ENCODE results near the gene NLRP9.

The NLRP9 gene

DNA sequence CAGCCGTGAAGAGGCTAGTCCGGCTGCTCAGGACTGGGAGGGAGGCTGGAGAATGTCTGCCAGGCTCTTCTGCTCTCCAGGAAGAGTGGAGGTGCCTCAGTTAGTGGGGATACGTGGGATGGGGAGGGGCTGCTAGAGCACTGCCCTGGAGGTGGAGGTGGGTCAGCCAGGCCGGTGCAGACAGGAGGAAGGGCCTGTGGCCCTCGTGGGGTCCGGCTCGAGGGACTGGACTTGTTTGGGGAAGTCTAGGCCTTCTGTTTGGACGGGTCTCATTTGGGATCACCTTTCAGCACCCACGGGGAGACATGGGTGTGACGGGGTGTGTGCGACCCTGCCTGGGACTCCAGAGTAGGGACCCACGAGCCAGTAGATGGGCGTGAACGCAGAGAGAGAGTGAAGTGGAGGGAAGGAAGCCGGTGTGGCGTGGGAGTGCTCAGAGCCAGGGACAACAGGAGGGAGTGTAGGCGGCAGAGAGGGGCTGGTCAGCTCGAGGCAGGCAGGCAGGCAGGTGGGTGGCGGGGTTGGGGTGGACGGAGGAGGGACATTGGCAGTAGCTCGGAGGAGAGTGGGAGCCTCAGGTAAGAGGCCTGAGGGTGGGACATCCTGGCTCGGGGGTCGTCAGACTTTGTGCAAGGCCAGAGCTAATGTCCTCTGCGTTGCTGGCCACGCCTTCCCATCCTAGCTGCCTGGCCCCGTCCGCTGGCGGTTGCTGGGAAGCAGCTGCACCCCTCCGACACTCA lies 51.7 kb downstream of the NLRP9 start:
- no peak for DNase-seq

DNA sequence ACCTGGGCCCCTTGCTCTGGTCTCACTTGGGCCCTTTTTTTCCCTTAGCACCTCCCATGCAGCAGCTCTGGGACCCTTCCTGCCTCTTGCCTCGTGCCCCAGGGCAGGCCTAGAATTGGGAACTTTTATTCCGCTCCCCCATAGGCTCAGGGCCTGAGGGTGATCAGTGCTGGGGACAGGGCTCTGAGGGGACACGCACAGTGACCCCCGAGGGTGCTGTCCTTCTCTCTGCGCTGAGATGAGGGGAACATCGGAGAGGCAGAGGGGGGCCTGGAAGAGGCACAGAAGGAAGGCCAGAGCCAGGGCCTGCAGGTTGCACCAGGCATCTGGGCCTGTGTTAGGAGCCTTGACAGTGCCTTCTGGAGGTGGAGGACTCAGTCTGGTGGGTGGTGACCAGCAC lies 52.4 kb downstream of the NLRP9 start:
- DNase-seq = no peak

DNA sequence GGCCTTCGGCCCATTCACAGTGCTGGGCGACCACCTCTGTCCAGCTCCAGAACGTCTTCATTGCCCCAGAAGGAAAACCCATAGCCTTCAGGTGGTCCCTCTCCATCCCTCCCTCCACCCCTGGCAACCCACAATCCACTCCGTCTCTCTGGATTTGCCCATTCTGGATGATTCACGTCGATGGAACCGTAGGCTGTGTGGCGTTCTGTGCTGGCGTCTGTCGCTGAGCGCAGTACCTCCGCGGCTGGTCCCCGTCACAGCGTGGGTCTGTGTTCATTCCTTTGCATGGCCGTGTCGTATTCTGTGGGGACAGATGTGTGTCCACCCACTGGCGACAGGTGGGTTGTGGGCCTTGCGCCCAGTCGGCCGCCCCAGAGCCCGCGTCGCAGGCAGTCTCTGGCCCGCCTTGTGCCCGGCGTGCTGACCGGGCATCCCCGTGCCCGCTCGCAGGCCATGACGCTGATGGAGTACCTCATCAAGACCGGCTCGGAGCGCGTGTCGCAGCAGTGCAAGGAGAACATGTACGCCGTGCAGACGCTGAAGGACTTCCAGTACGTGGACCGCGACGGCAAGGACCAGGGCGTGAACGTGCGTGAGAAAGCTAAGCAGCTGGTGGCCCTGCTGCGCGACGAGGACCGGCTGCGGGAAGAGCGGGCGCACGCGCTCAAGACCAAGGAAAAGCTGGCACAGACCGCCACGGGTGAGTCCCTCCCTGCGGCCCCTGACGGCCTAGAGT lies 53.1 kb downstream of the NLRP9 start:
- no peak for DNase-seq

DNA sequence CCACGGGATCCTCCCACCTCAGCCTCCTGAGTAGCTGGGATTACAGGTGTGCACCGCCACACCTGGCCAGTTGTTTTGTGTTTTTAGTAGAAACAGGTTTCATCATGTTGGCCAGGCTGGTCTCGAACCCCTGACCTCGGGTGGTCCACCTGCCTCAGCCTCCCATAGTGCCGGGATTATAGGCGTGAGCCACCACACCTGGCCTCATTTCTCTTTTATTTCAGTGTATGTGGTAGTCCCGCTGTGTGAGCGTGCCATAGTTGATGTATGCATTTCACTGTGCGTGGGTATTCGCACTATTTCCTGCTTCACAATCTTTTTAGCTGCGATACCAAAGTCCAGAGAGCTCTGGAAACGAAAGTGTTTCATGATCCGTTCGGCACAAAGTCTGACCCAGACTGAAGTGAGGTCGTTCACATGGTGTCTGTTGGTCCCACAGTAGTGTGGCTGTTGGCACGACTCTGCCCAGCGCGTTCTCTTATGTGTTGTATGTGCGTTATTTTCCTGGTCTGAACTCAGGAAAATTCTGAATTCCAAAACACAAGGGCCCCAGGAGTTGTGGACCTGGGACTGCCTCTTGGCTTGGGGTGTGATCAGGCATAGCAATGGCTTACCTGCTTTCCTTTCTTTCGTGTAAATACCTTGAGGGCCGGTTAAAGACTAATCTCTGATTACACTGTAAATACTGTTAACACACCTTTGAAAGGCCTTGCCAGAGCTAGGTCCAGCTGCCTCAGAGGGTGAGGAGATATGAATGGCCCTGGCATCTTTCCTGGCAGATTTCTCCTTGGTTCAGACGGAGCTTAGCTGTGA lies 54.5 kb downstream of the NLRP9 start:
- DNase-seq = no peak

DNA sequence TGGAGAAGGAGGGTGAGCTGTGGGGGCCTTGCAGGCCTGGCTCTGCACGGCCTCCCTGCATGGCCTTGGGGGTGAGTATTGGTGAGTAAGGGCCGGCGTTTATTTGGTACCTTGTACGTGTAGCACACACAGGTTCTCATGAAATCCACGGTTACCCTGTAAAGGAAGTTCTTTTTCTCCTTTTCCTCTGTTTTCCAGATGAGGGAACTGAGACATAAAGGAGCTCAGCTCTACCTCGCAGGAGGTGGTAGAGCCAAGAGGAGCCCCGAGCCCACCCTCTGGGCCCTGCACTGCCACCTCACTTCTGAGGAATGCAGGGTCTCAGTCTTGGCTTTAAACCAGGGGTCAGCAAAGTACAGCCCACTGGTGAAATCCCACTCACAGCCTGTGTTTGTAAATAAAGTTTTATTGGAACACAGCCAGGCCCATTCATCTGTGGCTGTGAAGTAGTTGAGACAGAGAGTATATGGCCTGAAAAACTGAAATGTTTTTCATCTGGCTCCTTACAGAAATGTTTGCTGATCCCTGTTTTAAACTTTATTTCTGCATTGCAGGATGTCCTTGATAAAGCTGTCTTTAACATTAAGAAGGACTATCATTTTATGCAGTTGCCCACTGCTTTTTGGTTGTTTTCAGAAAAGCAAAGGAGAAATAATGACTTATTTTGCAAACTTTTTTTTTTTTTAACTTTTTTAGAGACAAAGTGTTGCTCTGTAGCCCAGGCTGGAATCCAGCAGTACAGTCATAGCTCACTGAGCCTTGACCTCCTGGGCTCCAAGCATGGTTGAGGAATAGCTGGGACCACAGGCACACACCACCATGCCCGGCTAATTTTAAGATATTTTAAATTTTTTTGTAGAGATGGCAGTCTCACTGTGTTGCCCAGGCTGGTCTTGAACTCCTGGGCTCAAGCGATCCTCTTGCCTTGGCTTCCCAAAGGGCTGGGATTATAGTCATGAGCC lies 56.8 kb downstream of the NLRP9 start:
- DNase-seq = no peak

DNA sequence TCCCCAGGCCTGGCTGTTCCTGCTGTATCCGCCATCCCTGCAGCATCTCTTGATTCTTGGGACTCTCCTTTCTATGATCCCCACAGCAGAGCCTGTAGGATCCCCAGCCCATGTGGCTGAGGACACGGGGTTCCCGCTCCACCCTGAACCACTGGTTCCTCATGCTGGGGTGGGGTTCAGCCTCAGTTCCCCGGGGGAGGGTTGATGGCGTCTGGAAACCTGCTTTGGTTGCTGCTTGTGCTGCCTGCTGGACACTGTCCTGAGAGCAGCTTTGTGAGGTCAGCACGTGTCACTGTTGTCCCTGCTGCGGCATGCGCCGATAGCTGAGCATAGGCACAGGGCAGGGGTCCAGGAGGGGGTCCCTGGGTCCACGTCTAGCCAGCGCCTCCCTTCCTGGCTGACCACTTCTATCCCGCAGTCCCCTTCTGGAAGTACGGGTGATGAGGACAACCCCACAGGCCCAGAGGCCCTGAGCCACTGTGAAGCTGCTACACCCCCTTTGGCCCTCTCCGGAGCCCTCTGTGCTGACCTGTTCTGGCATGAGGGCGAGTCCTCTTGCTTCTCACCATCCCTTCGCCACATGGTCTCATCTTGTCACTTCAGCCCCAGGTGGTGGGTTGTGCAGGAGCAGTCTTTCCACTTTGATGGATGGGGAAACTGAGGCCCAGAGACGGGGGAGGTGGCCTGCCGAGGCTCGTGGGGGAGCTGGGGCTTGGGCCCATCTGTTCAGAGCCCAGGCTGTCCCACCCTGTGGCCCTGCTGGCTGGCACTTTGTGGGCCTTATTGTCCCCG lies 57.7 kb downstream of the NLRP9 start:
- DNase-seq = no peak

DNA sequence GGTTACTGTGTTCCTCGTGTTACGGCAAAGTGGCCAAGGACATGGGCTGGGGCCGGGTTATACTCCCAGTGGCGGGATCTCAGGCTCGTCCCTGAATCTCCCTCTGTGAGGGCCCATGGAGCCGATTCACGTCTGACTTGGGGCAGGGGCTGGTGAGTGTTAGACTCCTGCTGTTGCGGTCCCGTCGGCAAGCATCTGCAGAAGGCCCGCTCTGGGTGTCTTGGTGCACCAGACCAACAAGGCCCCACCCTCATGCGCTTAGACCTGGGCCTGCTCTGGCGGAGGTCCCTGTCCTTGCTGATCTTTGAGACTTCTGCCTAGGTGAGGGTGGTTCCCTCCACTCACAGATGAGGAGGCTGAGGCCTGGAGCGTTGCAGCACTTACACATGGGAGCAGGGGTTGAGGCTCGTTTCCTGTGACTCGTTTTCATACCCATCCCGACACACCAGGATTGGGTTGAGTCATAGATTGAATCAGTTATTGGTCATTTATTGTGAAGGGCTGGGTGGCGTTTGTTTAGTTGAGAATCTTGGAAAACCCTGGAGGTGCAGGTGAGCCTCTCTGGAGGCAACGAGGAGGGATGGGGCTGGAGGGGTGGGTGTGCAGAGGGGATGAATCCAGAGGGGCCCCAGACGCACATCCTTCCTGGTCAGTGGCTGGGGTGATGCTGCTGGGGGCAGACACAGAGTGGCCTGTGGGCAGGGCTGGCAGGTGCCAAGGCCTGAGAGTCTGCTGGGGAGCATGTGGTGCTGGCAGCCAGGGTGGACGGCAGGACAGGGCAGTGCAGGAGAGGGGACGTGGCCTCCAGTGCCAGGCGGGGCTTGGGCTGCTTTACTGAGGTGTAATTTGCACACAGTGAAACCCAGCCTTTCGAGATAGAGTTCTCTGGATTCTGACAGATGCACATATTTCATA lies 58.6 kb downstream of the NLRP9 start:
- no peak for DNase-seq

DNA sequence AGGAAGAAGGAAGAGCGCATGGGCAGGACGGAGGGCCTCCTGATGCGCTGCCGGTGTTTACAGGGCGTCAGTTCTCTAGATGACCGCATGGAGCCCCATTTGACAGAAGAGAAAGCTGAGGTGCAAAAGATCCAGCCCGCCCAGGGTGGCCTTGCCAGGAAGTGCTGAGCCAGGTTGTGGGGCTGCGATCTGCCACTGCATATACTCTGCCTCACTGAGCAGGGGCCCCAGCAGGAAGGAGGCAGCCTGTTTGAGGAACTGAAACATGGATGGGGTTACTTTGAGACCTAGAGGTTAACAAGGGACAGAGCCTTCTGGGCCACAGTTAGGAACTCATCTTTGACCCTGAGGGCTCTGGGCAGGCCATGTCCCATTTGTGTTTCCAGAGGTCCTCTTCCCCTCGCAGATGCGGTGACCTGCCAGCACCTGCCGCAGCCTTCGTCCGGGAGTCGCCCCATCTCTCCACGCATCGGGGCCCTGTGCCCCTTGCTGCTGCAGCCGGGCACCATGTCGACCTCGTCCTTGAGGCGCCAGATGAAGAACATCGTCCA lies 60.0 kb downstream of the NLRP9 start:
- peak; percentile 81 for DNase-seq

DNA sequence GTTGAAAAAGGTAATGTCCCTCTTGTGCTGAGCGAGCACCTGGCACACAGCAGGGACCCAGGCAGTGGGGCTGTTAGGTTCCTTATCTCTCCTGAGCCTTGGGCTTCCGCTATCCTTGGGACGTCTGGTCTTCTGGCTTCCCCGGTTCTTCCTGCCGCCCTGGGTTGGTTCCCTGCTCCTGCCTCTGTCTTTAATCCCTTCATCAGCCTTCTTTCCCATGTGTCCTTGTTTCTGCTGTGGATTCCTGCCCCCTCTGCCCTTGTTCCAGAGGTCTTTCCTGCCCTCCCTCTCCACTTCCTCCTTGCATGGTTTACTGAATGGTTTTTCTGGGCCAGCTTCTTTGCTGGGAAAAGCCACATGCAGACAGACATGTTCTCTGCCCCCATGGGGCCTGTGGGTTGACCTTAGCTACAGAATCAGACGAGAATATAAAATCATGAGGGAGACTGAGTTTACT lies 60.6 kb downstream of the NLRP9 start:
- no peak for DNase-seq

DNA sequence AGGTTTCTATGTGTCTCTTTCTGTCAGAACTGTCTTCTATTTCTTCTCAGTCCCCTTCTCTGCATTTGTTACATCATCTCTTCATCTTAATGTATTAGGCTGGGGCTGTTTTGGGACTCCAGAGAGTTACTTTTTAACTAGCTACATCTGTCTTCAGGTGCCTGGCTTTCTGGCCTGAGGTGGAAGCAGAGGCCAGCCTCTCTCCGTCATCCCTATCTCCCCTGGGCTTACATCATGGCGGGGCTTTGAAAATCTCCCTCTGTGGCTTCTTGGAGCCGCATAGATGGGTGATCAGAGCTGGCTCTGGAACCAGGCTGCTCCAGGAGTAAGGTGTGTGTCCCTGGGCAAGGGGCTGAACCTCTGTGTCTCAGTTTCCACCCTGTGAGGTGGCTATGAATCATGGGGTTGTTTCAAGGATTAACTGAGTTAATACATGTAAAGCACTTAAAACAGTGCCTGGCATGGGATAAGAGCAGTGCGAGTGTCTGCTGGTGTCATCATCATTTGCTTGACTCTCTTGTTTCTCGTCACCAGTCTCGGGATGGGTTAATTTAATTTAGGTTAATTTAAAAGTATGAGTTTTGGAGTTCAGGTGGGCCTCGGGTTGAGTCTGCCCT lies 61.2 kb downstream of the NLRP9 start:
- DNase-seq = no peak

DNA sequence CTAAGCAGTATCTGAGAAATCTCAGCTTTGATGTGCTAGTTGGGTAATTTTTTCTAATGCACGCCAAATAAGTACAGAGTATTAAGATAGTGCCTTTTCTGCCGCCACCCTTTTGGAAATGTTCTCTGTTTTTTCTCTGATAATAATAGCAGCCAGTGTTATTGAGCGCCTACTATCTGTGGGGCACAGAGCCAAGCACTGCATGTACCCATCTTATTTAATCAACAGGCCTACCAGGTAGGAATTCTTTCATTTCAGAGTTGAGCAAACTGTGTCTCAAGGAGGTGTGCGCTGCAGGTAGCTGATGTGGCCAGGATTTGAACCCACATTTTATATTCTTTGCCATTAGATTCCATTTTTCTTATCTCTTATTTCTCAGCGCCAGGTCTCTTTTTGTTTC lies 61.8 kb downstream of the NLRP9 start:
- DNase-seq = no peak

DNA sequence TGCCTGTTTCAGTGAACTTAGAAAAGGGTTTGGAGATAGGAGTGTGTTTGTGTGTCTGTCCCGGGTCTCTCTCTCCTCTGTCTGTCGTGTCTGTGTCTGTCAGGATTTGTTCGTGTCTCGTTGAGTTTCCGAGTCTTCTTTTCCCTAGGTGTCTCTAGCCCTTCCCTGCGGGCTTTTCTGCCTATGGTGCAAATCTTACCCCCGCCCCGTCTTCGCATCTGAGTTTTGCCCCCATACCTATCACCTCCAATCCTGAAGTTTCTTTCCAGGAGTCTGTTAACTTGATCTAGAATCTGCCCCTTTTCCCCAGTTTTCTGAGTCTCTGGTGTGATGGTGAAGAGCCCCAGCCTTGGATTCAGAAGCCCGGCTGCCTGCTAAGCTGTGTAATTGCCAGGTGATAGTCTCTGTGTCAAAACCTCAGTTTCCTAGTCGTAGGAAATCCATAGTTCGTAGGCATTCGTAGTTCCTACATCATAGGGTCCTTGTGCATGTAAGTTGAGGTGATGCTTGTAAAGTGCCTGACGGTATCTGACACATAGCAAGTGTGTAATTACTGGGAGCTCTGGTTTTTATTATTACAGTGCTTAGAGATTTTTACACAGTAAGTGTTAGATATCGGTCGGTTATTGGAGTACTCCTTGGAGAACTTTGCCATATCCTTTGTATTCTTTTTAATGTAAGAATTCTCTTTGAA lies 62.4 kb downstream of the NLRP9 start:
- DNase-seq = no peak

DNA sequence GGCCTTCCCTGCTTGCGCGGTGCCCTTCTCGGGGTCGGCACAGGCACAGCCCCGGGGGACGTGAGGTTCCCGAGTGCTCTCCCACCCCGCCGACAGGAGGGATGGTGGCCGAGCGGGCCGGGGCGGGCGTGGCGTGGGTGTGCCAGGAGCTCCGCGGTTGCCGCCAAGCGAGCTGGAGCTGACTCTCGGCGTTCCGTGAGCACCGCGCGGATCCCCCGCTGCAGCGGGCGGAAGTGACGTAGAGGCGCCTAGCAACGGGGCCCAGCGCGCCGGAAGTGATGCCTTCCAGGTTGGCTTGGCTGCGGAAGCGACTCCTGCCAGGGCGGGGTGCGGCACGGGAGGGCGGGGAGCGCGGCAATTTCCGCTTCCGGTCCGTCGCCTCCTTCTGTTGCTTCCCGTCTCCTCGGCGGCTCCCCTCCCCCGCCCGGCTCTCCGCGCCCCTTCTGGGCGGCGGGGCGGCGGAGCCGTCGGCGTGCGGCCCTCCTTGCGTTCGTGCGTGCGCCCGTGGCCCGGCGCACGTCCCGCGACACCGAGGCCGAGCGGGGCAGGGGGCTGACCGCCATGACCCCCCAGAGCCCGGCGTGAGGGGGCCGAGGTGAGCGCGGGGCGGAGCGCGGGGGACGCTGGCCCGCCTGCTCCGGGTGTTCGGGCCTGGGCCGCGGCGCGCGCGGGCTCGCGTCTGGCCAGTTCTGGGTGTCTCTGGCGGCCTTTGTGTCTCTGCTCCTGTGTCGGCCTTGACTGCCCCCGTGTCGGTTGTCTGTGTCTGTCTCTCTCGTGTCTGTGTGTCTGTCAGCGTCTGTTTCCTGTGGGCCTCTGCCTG lies 63.2 kb downstream of the NLRP9 start, which contains the start of gene EPN1:
Gene EPN1, plus strand, starts transcription at position 386 of the 820 bp plus-strand sequence. CDS start 3,402 bp downstream, outside the sequence.
- DNase-seq = peak; percentile 98

DNA sequence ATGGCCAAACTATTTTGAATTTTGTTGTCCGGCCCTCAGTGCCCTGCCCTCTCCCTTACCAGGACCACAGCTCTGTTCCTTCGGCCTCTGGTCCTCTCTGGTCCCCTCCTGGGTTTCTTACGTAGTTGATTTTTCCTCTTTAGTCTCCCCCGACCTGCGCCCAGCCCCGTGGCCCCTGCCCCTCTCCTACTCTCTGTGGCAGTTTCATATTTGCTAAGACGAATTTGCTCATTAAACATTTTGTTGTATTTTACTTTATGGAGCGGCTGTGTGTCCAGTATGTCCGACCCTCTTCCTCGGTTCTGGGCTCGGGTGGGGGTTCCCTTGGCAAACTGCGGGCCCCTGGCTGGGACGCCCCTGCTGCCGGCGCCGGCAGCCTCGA lies 63.8 kb downstream of the NLRP9 start:
- DNase-seq = no peak

DNA sequence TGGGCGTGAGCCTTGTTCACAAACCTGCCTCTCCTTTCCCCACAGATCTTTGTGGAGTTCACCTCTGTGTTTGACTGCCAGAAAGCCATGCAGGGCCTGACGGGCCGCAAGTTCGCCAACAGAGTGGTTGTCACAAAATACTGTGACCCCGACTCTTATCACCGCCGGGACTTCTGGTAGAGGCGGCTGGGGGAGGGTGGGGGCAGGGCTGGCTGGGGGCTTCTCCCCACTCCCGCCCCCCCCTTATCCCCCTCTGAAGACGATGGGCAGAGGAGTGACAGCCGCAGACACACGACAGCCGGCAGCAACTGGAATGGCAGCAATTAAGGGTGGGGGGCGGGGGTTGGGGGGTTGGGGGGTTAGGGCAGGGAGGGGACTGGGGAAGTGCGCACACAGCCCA lies 64.3 kb downstream of the NLRP9 start:
- DNase-seq = no peak

DNA sequence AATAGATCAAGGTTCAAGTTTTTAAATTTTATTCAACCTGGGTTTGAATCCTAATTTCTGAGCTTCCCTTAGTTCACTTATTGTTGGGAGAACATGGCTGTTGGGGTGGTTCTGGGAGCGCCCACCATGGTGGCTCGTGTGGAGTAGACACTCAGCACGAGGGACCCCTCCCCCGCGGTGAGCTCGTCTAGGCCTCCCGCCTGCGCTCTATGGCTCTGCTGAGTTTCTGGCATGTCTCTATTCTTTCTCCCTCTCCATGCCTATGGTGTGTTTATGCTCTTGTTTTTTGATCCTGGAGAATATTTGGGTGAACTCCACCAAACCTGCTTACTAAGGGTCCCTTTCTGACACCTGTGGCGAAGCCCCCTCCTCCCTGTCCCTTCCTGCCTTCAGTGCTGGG lies 64.7 kb downstream of the NLRP9 start:
- no peak for DNase-seq

DNA sequence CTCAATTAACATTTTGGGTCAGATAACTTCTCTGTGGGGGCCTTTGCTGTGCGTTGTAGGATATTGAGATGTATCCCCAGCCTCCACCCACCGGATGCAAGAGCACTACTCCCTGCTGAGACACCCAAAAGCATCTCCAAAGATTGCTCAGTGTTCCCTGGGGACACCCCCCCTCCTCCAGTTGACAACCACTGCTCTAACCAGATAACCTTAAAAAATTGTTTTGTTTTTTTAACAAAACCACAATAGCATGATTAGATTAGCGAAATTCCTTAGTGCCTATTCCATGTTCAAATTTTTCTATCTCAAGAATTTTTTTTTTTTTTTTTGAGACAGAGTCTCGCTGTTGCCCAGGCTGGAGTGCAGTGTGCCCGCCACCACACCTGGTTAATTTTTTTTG lies 65.8 kb downstream of the NLRP9 start:
- DNase-seq = no peak

DNA sequence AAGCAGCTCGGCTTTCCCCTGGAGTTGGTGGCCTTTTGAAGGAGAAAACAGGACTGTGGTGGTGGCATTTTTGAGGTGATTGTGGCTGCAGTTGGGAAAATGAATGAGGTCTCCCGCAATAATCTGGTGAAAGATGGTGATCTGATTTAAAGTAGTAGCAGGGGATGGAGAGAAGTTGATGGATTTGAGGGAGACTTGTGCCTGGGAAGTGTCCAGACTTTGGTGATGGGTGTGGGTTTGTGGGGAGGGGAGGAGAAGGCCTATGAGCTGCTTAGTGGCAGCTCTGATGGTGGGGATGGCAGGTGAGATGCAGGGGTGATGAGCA lies 67.2 kb downstream of the NLRP9 start:
- no peak for DNase-seq
